Erythroblast (primary cell): ENCODE data around the gene MTMR6.
A peak's percentile ranks its signal among the peaks of the same experiment; 100 is the strongest.

ENCODE experiments used
- DNase-seq, 2 experiments: peaks; one replicate each; lab custom pipeline; 2025; lab: John Stamatoyannopoulos, UW
- GATA1 ChIP-seq: IDR thresholded peaks from 2 replicates; pipeline ENCODE4 v1.6.1; 2011; ENCODE audit warnings: low read depth, mild to moderate bottlenecking, control low read depth, low read length, moderate library complexity
- POLR2A ChIP-seq: IDR thresholded peaks from 2 replicates; pipeline ENCODE4 v1.6.1; 2011; ENCODE audit warnings: mild to moderate bottlenecking, low read length

MTMR6 gene

DNA sequence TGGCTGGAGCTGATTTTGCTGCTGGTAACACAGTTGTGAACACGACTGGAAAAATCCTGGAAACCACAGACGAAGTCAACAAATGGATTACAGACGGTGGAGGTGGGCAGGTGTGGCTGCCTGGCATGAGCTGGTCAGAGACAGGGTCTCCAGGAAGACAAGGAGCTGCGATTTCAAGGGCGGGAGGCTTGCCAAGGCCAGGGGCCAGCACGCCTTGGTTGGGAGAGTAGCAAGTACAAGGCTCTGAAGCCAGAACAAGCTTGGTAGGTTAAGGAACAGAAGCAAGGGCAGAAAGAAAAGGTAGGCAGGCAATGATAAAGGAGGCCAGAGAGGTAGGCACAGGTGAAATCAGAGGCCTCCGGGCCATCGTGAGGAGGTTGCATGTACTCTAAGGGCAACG lies 64.5 kb downstream of the MTMR6 start:
- TF ChIP-seq GATA1 (no peak), POLR2A (no peak)
- DNase-seq: no peak

DNA sequence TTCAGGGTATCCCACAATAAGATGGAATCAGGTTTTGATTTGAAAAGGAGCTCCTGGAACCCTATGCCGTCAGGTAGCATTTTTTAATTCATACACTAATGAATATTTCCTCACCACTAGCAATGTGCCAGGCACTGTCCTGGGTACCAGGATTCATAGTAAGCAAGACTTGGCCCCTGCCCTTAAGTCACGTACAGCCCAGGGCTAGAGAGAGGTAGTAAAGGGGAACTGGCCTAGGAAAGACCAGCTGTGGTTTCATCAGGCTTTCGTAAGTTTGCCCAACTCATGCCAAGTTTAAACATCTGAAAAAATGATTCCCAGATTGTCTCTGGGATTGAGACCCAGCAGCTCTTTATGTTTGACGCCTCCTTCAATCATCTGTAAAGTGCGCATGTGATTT lies 69.3 kb downstream of the MTMR6 start:
- no peak for DNase-seq
- TF ChIP-seq GATA1: no peak
- no peak for TF ChIP-seq POLR2A

DNA sequence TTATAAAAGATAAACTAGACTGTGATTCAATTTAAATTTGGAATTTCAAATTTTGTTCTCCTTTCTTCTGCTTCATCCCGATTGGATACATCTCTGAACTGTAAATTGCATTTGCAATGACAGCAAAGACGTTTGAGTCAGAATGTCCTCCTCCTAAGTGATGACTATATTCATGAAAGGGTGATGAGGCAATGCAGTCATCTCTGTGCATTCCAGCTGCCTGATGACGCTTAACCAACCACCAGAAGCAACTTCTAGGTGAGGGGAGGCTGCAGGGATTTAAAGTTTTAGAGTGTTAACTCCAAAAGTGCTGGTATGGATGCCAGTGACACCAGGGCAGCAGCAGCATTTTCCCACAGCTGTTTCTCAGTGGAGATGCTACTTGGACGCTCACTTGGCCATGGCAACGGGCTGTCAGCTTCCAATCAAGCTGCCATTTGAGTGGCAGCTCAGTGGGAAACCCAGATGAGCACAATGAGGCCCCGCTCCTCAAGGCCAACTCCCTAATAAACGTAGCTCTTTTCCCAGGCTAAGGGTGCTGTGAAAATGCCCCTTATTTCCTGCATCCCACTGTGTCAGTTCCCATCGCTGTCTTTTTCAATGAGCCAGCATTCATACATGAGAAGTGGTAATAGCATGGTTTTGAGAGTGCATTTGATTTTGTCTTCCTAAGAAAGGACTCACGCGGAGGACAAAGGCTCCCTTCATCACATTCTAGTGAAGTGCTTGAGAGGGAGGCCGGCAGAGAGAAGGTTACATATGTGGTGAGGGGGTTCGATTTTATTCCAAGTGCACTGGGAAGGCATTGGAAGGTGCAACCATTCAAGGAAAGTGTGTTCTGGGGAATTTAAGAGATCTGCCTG lies 70.0 kb downstream of the MTMR6 start:
- TF ChIP-seq POLR2A (no peak), GATA1 (no peak)
- DNase-seq: no peak

DNA sequence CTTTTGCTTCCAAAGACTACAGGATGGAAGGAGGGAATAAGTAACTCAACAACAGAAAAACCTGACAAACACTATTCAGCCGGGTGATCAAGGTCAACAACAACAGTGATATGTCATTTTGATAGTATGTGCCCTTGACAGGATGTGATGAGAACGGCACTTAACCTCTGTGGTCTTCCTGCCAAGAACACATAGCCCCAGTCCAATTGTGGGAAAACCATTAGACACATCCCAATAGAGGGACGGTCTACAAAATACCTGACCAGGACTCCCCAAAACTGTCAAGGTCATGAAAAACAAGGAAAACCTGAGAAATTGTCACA lies 72.1 kb downstream of the MTMR6 start:
- TF ChIP-seq POLR2A: no peak
- TF ChIP-seq GATA1: no peak
- DNase-seq: no peak

DNA sequence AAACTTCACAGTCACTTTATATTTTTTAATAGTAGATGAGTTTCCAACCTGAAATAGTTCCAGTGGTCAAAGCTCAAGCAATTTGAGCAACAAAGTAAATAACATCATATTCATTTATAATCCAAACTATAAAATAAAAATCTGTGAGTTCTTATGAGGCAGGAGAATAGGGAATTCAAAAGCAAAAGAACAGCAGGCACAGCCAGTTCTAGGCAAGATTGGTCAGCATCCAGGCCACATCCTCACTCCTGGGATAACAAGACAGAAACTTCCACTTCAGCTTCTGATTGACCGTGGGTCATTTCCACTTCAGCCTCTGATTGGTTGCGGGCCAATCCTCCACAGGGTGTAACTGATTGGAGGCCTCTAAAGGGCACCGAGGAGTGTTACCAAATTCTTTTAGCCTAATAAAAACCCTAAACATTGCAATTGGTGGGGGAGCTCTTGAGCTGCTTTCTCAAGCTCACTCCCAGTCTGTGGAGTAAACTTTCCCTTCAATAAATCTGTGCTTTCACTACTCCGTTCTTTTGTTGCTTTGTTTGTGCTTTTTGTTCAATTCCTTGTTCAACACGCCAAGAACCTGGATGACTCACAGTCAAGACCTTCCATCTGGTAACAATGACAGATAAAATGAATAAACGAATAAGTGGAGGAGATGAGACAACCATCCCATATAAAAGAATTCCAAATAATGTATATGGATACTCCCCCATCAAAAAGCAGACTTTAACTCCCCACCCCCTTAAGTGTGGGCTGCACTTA lies 72.6 kb downstream of the MTMR6 start:
- no peak for DNase-seq
- TF ChIP-seq GATA1 (no peak), POLR2A (no peak)

DNA sequence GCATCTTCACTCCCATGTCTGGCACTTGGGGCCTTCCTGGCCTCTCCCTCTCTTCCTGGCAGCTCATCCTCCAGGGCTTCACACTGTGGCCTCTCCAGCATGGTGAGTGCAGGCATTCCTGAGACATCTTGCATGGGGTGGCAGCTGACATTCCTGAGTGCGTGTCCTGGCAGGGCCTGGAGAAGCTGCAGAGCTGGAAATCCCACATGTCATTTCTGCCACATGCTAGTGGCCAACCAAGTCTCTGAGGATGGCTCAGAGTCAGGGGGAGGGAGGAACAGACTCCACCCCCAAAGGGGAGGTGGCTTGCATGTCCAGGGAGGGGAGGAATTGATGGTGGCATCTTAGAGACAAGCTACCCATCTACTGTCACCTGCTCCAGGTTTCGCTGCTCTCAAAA lies 73.6 kb downstream of the MTMR6 start:
- TF ChIP-seq GATA1 (no peak), POLR2A (no peak)
- no peak for DNase-seq

DNA sequence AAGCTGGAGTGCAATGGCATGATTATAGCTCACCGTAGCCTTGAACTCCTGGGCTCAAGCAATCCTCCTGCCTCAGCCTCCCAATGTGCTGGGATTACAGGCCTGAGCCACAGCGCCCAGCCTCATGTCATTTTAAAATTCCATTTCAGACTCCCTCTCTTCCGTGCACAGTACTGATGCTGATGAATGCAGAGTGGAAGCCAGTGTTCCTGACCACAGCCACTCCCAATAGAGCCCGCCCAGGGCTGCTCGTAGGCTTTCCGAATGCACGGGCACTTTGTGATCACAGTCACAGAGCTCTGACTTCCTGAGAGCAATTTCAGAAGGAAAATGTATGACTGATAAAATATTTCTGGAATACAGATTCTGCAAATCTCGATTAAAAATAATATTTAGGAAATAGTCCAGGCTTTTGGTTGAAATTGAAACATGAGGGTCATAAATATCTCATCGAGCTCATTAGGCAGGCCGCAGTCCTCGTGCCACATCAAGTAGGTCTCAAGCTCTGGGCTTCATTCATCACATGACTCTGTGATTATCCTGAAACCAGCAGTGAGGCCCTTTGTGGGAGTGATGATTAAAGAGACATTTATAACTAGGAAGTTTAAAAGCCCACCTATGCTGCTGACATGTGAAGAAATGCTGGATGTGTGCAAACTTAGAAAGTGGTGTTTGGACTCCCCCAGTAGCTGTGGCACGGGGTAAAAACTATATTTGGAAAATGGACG lies 76.3 kb downstream of the MTMR6 start:
- no peak for DNase-seq
- no peak for TF ChIP-seq GATA1
- no peak for TF ChIP-seq POLR2A

DNA sequence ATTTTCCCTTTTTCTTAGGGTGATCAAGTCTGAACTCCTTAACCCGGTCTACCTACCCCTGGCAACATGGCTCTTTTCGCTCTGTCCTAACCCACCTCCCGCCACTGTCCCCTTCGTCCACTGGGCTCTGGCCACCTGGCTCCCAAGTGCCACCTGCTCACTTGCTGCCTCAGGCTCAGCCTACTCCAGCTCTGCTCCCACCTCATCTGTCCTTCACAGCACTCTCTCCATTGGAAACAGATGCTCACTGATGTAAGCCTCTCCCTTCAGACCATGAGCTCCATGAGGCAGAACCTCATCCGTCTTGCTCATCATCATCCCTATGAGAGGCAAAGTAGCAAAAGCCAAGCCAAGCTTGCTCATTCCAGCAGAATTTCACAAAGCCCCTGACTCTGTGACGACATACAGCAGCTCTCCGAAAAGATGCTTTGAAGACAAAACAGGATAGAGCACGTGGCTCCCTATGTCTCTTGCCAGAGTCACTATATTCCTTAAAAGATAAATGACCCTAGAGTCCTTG lies 79.9 kb downstream of the MTMR6 start:
- DNase-seq: no peak

DNA sequence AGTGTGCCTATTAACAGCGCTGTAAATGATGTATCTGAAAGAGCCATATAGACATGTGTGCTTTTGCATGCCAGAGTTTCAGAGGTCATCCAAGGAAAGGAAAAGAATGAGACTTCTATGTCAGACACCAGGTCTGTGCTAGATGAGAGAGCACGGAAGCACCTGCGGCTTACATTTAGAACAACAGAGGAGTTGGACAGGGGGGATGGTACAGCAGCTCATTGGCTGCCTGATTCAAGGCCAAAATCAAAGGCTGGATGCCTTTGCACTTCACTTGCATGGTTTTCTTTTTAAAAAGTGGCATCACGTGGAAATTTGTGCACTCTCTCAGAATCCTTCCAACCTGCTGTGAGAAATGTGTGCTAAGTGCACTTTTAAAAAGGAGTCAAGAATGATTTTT lies 82.4 kb downstream of the MTMR6 start:
- DNase-seq: no peak
- no peak for TF ChIP-seq GATA1
- TF ChIP-seq POLR2A: no peak

More for the DNA sequence above, 79.9 kb downstream of the MTMR6 start:
- no peak for TF ChIP-seq POLR2A

DNA sequence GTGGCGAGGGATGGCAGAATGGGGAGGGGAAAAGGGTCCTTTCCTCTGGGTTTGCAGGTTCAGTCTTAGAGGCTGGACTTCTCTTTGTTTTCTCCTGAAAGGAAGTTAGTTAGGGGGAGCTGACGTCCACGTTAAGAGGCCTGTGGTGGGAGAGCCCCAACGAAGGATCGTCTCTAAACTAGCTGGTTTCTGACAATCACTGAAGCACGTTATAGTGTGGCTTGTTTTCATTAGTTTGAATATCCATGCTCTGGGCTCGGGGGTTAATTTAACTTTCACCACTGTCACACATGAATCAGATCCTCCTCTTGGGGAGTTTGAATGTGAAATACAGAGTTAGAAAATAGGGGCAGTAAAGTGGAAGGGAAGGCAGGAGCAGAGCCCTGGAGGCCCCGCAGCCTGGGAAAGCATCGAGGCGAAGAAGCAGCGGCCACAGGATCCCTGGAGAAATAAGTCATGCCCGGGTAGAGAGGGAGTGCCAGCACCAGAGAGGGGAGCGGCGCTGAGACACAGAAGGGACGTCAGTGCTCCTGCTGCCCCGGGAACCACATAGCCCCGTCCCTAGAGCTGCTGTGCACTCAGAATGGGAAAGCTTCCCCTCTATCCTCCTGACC lies 84.1 kb downstream of the MTMR6 start:
- TF ChIP-seq POLR2A (no peak), GATA1 (no peak)
- DNase-seq: no peak

DNA sequence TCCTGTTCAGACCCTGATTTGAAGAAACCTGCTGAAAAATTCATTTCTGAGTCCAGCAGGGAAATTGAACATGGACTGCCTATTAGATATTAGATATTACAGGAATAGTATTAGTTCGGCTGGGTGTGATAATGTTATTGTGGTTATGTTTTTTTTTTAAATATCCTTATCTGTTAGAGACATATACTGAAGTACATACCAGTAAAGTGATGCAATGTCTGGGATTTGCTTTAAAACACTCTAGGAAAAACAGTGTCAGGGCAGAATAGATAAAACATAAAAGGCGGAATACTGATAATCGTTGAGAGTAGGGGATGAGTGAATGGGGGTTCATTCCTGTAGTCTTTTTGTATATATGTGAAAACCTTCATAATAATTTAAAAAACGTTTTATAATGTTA lies 86.5 kb downstream of the MTMR6 start:
- peak; percentile 28 to 40 for DNase-seq
- TF ChIP-seq POLR2A: no peak
- TF ChIP-seq GATA1: no peak

DNA sequence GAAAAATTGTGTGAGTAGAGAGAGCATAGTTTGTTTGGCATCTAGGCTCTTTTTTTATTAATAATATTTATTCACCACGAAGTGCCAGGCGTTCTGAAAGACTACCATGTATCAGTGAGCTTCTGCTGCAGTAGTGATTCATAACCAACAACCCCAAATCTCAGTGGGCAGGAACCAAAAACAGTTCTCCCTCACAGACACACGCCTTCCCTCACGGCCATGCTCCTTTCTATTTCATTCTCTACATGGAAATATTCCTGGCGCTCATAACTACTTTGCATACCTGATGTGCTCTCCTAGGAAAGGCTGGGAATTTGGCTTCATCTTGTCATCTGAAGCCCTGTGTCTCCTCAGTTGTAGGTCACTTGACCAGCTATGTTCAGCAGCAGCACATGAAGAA lies 88.6 kb downstream of the MTMR6 start:
- no peak for DNase-seq
- no peak for TF ChIP-seq POLR2A
- no peak for TF ChIP-seq GATA1

DNA sequence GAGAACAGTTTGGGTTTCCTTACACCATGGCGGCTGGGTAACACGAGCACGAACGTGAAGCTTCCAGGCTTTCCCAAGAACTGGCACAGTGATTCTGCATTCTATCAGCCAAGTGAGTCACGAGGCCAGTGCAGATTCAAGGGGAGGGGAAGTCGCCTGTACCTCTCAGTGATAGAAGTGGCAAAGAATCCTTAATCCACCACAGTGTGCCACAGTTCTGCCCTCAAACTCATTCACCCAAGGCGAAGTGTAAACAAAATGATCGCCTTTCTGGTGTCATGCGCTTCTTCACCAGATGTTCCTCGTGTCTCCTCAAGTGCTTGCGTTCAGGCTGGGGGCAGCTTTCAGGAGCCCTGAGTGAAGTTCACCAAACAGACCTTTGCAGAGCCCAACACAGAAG lies 90.3 kb downstream of the MTMR6 start:
- no peak for DNase-seq
- TF ChIP-seq GATA1 (no peak), POLR2A (no peak)
